DMS114 treated with DMSO at 0.1 percent for 48 hours (cell line): ENCODE measurements around the gene ZFP36L1.

Source experiments
- DNase-seq: peaks from one replicate; lab custom pipeline; 2025; ENCODE audit not compliant: unreplicated experiment; lab: John Stamatoyannopoulos, UW

Gene ZFP36L1

DNA sequence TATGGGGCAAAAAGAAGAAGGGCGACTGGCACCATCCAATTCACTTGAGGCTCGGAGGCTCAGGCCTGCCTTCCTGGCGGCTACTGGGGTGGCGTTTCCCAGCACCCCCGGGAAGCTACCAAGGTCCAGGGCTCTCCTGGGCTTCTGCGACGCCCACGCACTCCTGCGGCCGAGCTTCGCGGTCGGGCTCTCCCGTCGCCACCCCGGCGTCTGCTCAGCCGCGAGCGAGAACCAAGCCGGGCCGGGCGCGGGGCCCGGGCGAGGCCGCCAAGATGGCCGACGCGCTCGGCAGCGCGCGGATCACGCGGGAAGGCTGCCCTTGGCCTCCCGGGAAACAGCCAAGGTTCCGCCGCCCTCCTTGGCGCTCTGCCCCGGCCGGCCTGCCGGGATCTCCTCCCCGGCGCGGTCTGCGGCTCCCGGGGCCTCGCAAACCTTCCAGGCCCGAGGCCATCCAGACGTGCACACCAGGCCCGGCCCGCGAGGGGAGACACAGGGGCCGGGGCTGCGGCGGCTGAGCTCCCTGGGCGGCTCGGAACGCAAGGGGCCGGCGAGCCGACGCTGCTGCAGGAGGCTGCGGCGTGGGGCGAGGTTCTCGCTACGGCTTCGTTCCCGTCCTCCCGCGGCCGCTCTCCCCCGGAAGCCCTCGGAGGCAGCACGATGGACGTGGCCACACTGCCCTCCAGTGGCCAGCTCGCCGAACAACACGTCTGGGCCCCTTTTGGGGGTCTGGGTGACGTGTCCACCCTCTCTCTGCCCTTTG is 23.5 kb upstream of the ZFP36L1 start:
- DNase-seq, result peak; percentile 49

DNA sequence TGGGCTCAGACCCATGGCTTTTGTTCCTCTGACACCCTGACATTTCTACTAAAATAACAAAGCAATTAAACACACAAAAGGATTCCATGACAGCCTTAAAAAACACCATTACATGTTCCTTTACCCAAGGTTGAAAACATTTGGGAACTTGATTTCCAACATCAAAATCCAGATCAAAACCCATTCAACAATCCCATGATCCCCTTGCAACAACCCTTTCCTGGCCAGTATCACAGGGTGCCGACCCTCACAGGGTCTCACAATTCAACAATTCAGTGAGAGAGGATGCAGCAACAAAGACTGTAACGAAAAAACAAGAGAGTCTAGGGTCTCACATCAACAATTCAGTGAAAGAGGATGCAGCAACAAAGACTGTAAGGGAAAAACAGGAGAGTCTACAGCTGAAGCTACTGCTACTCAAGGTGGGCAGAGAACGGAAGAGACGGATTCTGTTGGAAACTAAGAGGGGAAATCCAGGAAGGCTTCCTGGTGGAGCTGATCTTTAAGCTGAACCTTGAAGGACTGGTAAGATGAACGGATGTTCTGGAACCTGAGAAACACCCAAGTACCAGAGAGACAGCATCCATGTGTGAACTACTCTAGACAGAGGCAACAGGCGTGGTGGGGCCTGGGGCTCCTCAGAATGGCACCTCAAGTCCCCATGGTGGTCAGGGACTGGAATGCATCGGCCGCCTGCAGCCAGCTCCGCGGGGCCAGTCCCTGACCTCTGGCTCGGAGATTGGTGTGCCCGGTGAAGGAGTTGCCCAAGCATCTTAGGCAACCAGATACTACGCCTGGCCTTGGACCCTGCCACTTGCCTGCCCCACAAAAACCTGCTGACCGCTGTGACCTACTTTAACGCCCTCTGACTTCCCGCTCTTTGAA is 22.7 kb upstream of the ZFP36L1 start:
- no peak for DNase-seq

DNA sequence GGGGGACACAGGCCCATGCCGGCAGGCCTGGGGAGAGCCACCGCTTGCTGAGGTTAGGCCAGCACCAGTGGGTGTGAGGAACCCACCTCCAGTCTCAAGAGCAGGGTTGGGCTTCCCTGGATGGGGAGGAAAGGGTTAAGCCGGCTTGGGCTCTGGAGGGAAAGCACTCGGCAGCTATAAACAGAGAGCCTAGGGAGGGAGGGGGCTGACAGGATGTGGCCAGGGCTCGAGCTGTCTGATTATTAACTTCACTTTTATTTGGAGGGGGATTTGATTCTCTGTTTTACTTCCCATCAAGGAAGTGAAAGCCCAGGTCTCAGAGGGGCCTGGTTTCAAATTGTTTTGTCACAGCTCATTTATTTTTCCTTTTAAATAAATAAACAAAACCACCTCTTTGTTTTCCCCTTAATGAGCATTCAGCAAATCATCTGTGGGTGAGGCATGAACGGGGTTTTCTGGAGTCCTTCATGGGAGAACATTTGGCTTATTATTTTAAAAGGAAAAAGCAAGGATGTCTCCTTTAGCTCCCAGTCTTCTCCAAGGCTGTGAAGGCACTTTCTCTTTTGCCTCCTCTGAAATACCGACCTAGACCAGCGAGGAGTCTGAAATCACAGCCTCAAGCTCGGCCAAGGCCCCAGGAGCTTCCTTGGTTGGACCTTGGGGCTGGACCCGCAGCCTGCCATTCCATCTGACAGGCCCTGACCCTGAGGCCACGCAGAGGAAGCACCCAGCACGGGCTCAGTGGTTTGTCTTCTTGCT is 21.9 kb upstream of the ZFP36L1 start:
- DNase-seq, result no peak

DNA sequence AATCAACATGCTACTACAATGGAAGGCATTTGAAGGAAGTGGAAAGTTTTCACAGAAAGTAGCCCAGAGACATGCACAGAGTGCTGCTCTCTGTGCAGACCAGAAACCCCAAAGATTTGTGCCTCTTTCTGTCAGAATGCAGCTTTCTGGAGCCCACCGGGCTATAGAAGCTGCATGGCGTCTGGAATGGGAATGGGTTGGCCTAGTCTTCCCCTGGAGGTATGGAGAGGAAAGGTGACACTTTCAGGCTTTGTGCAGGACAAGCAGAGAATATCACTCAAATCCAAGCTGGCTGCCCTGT is 21.3 kb upstream of the ZFP36L1 start:
- DNase-seq, result no peak

DNA sequence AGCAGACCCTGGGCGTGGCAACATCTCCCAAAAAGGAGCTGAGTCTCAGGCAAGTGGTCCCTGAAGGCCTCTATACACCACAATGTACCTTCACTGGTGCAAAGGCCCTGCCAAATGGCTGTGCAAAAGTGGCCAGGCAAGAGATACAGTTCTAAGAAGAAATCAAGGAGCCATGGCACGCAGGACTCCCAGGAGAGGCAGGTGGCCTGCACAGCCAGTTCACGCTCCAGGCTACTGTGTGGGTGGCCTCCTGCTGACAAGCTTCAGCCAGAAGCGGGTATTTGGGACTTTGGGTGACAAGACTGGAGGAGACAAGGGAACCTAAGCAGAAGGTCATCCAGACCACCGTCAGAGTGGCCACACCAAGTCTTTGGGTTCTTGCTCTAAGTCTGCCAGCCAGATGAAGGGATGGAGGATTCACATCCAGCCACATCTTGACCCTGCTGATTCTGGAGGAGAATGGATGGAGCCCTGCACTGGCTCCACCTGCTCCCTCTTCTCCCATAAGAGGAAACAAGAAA is 20.5 kb upstream of the ZFP36L1 start:
- DNase-seq, result no peak

DNA sequence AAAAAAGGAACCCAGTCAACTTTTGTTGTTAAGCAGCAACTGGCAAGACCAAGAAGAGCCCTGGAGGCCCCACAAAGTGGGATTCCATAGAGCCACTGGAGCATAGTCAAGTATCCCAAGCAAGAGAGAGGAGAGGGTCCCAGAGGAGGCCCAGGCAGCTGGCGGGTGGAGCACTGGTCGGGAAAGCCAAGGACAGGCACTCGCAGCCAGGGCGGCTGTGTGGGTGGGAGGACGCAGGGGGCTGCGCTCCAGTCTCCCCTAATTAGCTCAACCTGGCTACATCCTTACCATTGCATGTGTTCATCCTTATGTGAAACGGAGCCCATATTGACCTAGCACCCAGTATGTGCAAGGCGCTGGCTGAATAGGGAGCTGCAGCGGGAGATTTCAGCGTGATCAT is 18.3 kb upstream of the ZFP36L1 start:
- no peak for DNase-seq

DNA sequence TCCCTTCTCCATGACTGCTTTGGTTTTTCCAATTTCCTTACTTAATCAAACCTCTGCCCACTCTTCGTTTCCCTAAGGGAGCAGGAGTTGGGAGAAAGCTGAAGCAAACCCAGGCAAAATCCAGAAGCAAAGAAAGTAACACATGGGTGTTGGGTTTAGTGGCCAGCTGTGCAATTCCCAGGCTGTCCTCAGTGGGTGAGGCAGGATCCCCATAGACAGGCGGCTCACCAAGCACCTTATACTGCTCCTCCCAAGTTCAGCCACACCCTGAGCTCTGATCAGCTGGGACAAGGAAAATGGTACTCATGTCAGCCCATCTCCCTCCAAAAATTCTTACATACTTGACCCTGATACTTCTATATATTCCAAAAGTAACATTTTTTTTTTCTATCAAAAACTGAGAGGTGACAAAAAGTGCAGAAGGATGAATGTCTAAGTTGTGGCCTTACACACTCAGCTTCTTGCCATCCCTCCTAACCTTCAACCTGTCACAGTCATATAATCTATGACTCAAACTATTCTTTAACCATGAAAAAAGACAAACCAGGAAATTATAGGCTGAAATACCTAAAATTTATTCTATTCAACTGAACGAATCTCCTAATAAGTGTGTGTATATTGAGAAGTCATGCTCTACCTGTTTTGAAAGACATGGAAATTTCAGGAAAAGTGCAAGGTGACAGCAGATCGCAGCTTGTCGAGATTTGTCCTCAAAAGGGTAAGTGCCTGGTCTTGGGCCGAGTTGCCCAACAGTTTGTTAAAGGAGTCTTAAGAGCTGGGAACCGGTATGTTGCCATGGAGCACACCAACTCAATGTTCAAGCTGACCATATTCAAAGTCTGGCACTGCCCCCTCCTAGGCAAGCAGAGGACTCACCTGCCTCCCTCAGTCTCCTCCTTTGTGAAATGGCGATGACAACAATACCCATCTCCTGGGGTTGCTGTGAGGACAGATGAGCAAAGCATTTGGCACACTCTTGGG is 17.6 kb upstream of the ZFP36L1 start:
- no peak for DNase-seq

DNA sequence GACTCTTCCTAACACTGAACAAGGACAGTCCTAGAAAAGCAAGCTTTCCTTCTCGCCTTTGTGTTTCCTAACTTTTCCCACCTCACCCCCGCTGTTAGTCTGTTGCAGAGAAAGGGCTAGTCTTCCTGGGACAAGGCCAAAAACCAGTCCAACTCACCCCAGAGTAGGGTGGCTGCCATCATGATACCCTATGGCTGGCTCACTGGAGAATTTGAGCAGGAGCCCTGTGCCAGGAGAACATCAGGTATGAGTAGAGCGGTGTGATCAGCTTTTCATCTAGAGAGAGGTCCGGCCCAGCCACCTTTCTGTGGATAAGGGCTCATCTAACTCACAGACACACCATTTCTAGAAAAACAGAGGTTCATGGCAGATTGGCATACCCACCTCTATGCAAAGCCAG is 16.7 kb upstream of the ZFP36L1 start:
- no peak for DNase-seq

DNA sequence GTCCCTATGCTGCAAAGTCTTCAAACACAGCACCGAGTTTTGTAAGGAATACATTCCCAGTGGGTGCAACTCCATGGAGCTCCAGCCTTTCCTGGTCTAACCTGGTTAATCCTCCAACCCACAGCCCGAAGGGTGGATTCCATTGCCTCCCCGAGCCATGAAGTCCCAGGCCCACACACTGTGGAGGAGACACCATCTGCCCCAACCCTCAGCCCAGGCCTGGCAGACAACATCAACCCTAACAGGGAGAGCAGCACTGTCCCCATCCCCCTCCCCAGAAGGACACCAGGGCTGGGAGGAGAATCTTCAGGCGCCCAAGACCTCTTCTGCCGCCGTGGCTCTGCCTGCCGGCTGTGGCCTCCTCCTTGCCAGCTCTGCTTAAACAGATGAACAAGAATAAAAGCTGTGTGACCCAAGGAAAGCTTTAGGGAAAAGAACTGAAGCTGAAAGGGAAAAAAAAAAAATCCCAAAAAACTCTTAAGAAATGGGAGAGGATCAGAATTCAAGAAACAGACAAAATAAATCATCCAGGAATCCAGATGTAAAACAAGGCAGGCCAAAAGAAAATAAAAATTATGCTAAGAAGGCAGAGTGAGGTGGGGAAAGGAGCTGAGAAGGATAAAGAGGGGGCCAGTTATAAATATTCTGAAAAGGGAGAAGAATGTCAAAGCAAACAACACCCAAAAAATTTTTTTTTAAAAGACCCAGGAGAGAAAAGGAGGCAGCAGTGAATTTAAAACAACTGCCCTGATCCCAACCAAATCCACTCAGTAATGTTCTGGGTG is 16.0 kb upstream of the ZFP36L1 start:
- no peak for DNase-seq

DNA sequence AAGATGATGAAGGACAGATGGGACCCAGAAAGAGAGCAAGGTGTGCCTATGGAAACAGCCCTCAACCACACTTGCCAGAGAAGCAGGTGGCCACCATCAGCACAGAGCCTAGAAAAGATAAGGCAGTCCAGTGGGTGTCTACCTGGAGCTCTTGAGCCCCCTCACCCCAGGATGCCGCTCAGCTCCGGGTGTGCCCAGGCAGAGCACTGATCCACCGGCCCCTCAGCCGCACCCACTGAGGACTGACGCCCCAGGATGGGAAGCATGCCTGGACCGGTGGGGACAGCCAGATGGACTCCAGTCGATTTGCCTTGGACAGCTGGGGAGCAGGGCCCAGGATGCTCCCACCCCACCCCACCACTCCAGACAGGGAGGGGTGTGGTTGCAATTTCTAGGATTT is 15.1 kb upstream of the ZFP36L1 start:
- DNase-seq, result no peak

DNA sequence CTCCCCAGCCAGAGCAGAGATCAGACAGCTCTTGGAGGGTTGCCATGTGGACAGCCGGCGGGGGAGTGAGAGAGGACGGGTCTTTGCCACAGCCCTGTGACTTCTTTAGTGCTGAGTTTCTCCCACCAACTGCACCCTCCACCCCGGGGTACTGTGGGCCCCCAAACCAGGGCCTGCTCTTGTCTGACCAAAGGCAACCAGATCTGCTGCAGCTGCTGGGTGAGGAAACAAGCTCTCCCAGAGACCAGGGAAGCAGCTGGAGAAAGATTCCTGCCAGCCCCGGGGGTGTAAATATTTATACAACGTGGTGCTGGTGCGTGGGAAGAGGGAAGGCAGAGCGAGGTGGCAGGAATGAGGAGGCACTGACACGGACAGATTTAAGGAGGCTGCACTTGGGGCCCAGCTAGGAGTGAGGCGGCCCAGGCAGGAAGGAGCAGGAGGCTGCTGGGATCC is 14.3 kb upstream of the ZFP36L1 start:
- DNase-seq, result no peak

DNA sequence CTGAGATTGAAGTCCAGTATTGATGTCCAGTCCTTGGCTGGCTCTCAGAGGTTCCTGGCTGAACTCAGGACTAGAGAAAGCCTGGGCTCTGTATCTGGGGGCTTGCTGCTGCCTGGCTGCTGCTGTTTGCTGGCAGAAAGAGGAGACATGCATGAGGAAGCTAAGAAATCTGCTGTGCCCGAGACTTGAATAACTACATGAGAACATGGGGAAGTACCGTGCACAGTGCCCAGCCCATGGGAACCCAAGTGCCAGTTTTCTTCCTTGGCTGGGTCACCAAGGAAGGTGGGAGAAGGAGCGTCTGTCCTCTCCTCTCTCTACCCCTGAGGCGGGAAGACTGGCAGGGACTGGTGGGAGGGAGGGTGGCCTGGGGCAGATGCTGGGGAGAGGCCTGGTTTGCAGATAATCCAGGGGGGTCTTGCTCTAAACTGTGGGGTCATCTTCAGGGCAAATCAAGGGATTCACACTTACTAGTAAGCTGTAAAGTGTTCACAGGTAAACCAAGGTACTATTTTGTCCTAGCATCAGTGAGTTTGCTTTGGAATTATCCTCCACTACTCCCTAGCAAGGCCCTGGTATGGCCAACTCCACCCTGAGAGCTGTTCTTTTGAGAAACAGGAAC is 13.8 kb upstream of the ZFP36L1 start:
- no peak for DNase-seq

DNA sequence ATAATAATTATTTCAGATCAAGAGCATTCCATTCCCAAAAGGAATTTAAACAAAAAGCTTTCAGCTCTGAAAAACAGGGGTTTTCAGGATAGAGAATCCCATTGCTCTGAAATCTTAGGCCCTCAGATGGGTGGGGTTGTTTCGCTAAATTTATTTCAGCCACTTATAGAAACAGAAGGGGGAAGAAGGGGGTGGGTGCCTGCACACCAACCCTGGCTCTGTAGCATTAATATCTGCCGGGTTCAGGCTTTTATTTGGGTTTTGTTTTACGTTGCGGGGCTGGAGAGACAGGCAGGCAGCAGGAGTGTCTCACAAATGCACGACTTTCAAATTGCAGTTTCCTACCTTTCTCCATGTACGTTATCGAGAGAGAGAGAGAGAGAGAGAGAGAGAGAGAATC is 12.5 kb upstream of the ZFP36L1 start:
- DNase-seq, result no peak

DNA sequence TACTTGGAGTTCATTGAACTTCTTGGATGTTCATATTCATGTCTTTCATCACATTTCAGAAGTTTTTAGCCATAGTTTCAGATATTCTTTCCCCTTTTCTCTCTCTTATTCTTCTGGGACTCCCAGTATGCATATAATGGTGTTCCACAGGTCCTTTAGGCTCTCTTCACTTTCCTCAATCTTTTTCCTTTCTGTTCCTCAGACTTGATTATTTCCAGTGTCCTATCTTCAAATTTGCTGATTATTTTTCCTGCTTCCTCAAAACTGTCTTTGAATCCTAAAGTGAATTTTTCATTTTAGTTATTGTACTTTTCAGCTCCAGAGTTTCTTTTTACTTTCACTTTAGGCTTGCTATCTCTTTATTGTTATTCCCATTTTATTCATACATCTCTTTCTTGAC is 8.8 kb upstream of the ZFP36L1 start:
- DNase-seq, result no peak

DNA sequence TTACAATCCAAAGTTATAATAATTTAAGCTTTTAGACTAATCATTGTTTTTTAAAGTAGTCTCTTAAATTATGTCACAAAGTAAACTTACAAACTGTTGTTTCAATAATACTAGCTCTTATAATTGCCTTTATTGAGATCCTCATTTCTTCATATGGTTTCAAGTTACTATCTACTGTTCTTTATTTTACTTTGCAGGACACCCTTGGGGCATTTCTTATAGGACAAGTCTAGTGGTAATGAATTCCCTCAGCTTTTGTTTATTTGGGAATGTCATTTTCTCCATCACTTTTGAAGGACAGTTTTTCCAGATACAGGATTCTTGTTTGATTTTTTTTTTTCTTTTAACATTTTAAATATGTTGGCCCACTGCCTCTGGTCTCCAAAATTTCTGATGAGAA is 8.1 kb upstream of the ZFP36L1 start:
- no peak for DNase-seq

DNA sequence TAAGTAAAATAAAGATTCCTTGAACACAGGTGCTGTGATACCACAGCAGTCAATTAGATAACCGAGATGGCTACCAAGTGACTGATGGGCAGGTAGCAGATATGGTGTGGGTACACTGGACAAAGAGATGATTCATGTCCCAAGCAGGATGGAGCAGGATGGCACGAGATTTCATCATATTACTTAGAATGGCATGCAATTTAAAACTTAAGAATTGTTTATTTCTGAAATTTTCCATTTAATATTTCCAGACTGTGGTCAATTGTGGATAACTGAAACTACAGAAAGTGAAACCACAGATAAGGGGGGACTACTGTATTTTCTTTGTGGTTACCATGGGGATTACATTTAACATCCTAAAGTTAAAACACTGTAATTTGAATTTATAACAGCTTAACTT is 7.5 kb upstream of the ZFP36L1 start:
- DNase-seq, result no peak

DNA sequence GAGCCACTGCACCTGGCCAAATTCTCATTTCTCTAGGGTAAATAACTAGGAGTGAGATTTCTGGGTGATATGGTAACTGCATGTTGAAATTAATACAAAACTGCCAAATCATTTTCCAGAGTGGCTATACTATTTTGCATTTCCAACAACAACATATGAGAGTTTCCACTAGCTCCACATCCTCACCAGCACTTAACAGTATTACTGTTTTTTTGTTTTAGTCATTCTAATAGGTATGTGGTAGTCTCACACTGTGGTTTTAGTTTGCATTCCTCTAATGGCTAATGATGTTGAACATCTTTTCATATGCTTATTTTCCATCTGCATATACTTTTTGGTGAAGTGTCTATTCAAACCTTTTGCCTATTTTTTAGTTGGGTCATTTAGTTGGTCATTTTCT is 5.8 kb upstream of the ZFP36L1 start:
- no peak for DNase-seq

DNA sequence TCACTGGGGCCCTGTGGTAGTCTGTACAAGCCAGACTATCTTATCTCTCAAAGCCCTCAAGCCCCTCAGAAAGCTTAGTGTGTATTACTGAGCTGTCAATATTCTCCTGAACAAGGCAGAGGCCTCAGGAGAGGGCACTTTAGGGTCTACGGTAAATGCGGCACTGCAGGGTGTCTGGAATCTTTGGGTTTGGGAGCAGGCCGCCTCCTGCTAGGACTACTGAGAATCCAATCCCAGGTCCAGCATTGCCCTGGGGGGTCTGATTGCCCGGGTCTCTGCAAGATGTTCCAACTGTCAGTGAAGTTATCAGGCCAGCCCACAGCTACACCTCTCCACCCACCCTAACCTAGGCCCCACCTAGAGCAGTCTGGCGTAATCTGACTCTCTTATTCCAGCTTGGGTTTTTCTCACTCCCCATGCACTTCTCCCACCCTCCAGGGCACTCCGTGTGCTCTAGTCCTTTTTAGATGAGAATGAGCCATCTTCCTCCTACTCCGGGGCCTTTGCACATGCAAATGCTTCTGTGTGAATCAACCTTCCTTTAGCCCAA is 4.3 kb upstream of the ZFP36L1 start:
- DNase-seq, result no peak
